GM12872 (cell line): ENCODE measurements around the gene PLXND1.

Experiments used
- TF ChIP-seq, protein P1 (sequence below): IDR thresholded peaks from 3 replicates; pipeline ENCODE4 v1.5.1; 2011; ENCODE audit warnings: low read depth, mild to moderate bottlenecking, low read length, moderate library complexity; ENCODE audit not compliant: insufficient read depth

PLXND1 gene

DNA sequence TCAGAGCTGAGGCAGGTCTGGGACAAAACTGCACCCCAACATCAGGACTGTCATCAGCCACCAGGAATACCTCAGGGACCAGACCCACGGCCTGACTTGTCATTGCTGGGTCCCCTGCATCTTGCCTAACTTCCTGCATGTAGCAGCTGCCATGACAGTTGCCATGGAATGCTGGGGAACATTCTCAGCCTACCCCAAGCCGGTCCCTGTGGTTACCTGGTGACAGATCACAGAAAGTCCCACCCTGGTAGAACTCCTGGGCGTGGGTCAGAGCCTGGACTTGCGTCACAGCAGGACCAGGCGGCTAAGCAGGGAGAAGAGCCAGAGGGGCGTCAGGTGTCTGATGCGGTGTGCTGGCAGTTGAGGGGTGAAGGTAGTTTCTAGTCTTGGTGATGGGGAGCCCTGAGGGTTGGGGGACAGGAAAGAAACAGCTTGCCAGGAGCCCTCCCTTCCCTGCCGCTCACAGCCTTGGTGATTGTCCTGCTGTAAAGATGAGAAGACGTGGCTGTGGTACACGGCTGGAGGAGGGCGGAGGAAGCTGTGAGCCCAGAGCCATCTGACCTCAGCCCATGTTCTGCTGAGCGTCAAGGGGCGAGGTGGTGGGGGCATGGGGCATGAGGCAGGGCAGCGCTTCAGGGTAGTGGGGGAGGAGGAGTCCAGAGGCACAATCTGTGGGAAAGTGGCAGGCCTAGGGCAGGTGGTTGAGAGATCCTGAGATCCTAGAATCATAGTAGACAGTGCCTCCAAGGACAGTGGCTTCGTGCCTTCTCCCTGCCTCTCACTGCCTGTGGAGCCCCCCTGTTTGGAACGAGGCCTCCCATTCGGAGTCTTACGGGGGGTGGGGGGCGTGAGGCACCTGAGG lies 58.1 kb downstream of the PLXND1 start:
- TF ChIP-seq, protein P1, sequence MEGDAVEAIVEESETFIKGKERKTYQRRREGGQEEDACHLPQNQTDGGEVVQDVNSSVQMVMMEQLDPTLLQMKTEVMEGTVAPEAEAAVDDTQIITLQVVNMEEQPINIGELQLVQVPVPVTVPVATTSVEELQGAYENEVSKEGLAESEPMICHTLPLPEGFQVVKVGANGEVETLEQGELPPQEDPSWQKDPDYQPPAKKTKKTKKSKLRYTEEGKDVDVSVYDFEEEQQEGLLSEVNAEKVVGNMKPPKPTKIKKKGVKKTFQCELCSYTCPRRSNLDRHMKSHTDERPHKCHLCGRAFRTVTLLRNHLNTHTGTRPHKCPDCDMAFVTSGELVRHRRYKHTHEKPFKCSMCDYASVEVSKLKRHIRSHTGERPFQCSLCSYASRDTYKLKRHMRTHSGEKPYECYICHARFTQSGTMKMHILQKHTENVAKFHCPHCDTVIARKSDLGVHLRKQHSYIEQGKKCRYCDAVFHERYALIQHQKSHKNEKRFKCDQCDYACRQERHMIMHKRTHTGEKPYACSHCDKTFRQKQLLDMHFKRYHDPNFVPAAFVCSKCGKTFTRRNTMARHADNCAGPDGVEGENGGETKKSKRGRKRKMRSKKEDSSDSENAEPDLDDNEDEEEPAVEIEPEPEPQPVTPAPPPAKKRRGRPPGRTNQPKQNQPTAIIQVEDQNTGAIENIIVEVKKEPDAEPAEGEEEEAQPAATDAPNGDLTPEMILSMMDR: no peak

DNA sequence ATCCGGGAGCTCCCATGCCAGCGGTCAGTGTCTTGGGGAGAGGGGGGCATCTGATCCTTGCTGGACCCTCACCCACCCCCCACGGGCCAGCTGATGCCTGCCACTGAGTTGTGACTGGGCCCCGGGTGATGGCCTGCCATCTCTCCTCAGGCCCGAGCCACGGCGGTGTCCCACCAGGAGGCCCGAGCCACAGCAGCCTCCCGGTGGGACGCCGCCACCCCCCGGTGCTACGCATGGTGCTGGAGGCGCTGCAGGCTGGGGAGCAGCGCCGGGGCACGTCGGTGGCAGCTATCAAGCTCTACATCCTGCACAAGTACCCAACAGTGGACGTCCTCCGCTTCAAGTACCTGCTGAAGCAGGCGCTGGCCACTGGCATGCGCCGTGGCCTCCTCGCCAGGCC lies 59.2 kb downstream of the PLXND1 start:
- TF ChIP-seq, protein P1: no peak

DNA sequence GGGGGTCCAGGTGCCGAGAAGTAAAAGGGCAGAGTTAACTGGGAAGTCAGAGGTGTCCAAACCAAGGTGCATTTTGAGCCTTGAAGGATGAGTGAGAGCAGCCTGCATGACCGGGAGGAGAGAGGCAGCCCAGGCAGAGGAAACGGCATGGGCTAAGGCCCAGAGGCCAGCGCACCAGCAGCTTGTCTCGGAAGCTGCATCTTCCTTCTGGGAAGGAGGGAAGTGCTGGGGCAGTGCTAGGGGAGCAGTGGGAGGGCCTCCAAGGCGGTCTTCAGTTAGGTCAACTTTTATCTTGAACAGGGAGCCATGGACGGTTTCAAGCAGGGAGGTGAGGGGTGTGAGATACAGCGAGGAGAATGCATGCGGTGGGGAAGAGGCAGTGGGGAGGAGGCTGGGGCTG lies 62.5 kb downstream of the PLXND1 start:
- TF ChIP-seq, protein P1: no peak

DNA sequence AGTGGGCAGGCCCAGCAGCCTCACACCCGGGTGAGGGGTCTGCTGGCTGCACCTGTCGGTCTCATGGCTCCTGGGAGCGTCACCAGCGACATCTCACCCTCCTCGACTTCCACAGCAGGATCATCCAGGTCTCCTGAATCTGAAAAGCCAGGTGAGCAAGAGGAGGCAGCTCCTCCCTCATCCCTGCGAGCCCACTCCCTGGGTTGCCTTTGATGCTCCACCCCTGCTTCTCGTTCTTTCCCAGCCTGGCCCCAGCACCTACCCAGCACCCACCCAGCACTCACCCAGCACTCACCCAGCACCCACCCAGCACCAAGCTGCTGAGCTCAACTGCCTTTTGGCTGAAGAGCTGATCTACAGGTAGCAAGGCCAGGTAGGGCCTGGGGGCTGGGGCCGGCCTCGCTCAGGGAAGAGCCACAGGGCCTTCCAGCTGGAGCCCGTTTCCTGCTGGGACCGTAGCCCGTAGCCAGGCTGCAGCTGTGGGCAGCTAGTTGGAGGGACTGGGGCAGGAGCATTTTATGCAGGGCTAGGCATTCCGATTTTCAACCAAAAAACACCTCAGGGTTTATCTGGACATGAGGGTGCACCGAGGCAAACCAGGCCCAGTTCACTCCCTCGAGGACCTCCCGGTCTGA lies 63.2 kb downstream of the PLXND1 start, which contains the start of gene H1-8:
TSS of gene H1-8 (plus strand) at position 20 of the 635 bp plus-strand sequence. CDS start at position 64, 44 bp downstream.
- TF ChIP-seq, protein P1: no peak

DNA sequence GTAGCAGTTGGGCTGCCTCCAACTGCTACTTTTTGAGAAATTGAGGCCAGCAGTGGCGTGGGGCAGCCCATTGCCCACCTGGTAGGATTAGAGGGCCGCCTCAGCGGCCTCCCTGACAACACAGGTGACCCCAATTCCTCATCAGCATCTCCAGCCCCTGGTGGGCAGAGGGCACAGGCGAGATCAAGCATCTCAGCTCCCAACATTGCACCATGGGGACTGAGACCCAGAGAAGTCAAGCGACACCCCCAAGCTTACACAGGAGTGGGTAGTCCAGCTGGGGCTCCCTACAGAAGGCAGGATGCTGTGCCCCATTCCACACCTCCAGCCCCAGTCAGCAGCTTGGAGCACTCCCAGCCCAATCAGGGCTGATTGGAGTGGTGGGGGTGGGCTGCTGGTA lies 63.7 kb downstream of the PLXND1 start:
- TF ChIP-seq, protein P1: no peak

DNA sequence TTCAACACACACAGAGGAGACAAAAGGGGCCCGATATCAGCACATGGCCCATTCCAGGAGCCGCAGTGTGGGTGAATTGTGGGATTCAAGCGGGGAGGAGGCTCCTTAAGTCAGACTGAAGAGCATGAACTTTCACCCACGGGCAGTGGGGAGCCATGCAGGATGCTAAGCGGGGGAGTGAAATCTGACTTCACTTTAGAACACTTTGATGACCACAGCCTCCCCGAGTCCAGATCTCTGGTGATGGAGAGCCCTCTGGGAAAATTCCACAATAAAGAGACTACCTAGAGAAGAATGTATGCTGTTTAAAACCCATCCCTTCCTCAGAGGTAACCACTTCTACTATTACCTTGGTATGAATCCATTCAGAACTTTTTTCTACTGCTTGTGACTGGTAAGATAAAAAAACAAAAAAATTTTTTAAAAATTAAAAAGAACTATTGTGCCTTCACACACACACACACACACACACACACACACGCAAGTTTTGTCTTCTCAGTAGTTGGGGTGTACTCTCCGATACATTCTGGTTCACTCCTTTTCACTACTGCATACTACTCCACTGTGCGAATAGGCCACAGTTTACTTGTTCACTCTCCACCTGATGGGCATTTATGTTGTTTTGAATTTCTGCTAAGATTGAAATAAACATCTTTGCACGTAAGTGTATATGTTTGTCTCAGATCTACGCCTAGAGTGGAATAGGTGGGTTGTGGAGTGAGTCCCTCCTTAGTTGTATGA lies 65.5 kb downstream of the PLXND1 start:
- TF ChIP-seq, protein P1: no peak

DNA sequence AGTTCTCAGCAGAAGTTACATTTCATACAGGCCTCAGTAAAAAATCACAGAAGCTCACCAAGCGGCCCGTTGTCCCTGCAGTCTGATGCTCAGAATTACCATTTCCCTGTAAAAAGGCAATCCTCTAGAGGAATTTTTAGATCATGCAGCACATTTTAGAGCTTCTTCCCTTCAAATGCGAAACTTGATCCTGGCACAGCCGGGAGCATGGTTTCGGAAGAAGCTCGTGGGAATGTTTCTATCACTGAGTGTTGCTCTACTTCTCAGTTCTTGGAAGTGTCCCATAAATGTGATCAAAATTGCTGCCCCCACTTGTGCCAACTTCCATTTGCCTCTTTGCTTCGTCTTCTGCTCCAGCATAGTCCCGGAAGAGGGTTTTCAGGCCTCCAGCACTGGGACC lies 67.3 kb downstream of the PLXND1 start:
- TF ChIP-seq, protein P1: no peak
